Epidermal melanocyte (primary cell): ENCODE measurements around the gene ACACA.

Source experiments
- DNase-seq: peaks from one replicate; pipeline ENCODE4 v3.0.0; 2011; ENCODE audit warnings: low spot score; ENCODE audit not compliant: insufficient read length

ACACA gene

GRCh38 chr17:37231887-37232286 is 174.7 kb downstream of the ACACA start:
- no peak for DNase-seq

- DNase-seq = no peak
Observed at GRCh38 chr17:37230633-37231032, 176.0 kb downstream of the ACACA start.

DNA sequence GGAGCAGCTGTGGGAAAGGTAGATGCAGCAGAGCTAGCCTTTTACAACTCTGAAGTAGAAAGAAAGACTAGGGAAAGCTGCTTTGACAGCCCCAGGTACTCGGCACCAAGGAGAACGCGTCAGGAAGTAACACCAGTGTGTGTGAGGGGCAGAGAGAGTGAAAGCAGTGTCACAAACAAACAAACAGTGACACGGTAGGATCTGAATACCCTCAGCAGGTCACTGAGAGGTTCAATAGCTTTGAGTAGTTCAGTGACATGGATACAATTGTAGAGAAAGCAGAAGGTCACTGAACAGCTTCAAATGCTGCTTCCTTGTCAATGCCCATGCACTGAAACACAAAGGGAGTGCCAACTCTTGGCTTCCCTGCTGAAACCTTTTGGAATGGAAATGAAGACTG is 181.2 kb downstream of the ACACA start:
- DNase-seq = no peak

DNA sequence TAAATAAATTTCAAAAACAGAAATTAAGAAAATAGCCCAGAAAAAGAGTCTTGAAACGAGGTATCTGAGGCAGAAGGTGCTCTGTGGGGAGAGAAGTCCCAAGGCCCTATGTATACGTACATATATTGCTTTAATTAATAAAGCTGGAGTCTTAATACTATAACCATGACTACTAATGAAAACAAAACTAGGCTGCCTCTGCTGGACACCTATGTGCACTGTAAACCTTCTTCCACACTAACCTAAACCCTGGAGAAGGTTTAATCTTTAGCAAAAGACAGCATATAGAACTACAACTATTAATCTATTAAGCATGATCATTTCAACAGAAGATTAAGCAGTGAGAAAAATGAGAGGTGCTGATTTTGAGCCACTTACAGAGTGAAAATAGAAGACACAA is 184.8 kb downstream of the ACACA start:
- no peak for DNase-seq

DNA sequence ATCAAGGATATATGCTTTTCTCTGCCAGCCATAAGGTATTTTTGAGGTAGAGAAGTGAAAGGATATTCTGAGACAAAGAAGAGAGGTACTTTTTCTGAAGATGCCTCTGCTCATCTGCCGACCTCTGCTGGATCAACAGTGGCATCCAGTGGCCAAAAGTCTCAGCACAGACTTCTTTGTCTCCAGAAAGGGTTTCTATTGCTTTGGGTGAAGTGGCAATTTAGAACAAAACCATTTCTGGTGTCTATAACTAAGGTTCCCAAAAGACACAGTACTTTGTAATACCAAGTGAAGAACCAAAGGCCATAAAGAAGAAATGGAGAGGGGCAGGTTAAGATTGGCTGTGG is 186.1 kb downstream of the ACACA start:
- no peak for DNase-seq

- no peak for DNase-seq
Observed at GRCh38 chr17:37219876-37220606, 186.6 kb downstream of the ACACA start.

DNA sequence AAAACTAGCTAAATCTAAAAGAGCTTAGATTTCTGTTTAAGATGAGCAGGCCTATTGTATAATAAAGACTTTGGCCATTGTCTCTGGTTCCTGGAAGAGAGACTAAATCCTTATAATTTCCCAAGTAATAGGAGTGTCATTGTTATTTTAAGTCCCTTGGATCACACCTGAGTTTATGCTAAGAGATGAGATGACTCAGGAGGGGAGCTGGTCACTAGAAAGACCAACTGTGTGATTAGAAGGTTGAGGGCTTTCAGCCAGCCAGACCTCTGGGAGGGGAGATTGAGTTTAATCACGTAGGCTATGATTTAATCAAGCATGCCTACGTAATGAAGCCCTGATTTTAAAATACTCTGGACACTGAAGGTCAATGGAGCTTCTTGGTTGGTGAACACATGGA is 187.8 kb downstream of the ACACA start:
- DNase-seq = no peak

GRCh38 chr17:37214416-37214815 is 192.2 kb downstream of the ACACA start:
- no peak for DNase-seq

DNA sequence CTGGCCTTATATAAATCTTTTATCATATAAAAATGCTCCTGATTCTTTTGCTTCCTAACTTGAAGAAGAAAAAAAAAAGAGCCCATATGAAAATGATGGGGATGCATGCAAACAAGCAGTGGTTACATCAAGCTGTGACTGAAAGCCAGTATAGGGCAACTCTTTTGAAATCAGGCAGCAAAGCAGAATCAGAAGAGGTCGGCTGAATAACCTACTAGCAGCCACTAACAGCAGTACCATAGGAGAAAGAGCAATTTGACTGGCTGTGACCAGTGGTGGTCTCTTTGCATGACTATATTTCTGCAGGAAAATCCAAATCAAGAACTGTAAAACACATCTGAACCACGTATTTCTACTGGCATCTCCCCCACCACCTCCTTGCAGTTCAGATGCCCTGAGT is 192.7 kb downstream of the ACACA start:
- no peak for DNase-seq

DNA sequence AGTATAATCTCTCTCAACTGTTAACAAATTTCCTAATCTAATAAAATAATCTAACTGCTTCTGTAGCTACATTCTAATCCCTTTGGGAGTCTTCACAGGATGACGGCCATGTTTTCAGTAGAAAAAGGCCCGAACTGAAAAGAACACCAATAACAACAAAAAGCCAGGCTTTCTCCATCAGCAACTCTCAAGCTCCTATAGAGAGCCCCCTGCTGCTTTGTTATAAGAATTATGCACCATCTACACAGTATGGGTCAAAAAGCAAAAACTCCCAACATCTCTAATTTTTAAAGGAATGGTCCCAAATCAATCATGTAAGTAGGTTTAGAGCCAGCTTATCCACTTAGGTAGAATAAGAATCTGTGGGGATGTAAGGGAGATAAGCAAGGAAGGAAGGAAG is 194.5 kb downstream of the ACACA start:
- no peak for DNase-seq

DNA sequence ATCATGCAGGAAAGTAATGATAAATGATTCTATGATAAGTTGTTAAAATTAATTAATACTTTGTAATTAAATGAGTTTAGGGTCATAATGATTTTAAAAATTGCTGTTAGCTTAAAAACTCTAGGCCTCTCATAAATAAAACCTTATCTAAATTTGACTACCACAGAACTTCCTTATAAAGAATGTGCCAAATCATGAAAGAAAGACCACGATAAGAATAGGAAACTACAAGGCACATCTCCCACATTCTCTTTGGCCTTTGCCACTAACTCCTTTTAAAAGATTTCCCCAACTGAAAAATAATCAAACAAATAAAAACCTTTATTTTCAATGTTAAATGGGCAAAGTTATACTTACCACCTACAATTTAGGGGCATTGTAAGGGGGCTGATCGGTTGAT is 195.5 kb downstream of the ACACA start:
- DNase-seq = no peak

DNA sequence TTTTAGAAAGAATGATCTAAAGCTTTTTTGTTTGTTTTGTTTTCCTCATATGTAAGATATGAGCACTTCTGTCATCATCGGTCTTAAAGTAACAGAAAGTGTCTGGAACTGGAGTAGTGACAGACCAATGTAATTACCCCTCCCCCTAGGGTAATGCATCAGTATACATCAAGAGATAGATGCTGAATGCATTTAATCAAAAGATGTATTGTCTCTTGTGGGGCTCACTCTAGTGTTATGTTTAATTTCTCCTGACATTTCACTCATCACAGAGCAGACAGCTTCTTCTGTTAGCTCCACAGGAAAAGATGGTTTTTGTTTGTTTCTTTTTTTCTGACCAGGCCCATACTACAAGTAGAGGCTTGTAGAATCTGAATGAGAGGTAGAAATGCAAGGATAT is 199.5 kb downstream of the ACACA start:
- DNase-seq = no peak

GRCh38 chr17:37206299-37206698 is 200.3 kb downstream of the ACACA start:
- no peak for DNase-seq

DNA sequence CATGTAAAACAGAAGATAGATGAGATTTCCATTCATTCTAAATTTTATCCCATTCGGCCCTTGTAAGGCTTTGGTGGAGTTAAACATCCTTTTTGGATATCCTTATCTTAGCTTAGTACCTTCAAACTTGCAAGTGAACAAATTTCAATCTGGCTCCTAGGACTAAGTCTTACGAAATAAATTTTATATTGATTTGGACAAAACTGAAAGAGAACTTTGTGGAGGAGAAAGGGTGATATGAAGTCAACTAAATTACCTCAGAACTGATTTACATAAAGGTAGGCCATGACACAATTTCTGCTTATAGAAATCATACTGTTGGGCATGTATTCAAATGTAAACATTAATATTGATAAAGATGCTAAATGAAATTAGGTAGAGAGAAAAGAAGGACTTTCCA is 206.1 kb downstream of the ACACA start:
- no peak for DNase-seq

- no peak for DNase-seq
Observed at GRCh38 chr17:37197336-37197735, 209.3 kb downstream of the ACACA start.

- no peak for DNase-seq
Observed at GRCh38 chr17:37194208-37194607, 212.4 kb downstream of the ACACA start.

DNA sequence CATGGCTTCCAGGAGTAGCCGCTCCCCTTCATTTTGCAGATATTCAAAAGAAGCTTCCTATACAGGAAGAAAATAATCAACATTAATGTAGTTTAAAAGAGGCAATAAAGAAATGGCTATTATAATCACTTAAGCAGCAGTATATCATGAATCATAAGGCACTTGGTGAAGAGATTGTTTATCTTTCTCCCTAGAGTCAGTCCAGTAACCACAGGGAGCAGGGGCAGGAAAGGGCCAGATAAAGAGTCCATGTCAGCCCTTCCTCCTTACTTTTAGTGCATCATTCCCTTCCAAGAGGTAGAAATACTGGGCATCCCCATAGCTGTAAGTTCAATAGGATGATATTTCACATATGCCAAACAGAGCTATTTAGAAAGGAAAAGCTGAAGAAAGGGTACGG is 215.4 kb downstream of the ACACA start:
- DNase-seq = no peak

GRCh38 chr17:37190493-37190892 is 216.1 kb downstream of the ACACA start:
- no peak for DNase-seq

GRCh38 chr17:37188157-37188556 is 218.5 kb downstream of the ACACA start:
- no peak for DNase-seq

DNA sequence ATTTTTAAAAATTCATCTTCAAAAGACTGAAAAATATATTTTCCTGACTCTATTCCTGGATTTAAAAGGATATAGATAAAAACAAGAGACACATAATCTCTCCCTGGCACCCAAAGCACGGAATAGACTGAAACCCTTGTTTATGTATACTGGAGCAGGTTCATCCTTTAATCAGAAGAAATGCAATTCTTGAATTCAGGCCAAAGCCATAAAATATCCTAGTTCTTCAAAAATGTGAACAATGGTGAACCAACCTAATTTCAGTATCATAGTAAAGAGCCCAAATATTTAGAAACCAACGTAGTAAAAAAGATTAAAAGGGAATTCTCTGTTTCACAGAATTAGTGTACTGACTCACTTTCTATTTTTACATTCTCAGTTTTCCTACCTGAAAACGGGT is 219.4 kb downstream of the ACACA start:
- DNase-seq = no peak

- no peak for DNase-seq
Observed at GRCh38 chr17:37182786-37183465, 223.7 kb downstream of the ACACA start.

DNA sequence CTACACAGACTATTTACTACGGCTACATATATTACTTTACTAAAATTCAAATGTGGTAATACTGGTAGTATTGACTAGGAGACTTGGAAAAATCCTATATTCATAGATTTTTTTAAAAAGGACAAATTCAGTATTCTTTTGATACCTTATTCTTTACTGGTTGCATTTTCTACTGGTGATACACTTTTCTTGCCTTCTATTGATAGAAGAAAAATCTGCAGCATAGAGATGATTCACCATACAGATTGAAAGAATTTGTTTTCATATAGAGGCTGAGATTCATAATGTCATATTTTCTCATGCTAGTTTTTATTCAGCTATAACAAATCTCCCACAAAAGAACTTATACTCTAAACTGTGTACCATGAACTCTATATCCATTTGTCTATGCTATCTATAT is 226.3 kb downstream of the ACACA start:
- no peak for DNase-seq

DNA sequence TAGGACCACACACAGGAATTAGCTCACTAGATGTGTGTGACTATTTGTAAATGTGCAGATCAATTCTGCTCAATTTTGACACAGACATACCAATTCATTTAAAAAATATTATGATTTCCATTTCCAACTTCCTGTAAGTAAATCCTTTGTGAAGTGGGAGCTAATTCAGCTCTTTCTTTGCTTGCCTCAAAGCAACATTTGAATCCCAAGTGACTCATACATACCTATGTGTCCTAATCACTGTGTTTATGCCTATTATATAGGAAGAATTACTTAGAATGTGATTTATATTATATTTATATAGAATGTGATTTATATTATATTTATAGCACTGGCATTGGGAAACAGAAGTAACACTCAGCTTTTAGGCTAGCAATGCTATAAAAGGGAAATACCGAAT is 226.7 kb downstream of the ACACA start:
- no peak for DNase-seq
